KBM-7 (cell line): ENCODE data around the gene ABLIM2.

Experiments used
- DNase-seq: peaks from one replicate; pipeline ENCODE4 v3.0.0-alpha.2; 2015
- in situ Hi-C: fragments of 300-500 bp; cut with MboI; formaldehyde crosslinking; loops from 2 replicates; pipeline ENCODE4 v1.14.3; 2020; ENCODE audit warnings: low sequenced_read_pairs, low pct_unique_long_range_greater_than_20kb, mixed read lengths

ABLIM2 gene

DNA sequence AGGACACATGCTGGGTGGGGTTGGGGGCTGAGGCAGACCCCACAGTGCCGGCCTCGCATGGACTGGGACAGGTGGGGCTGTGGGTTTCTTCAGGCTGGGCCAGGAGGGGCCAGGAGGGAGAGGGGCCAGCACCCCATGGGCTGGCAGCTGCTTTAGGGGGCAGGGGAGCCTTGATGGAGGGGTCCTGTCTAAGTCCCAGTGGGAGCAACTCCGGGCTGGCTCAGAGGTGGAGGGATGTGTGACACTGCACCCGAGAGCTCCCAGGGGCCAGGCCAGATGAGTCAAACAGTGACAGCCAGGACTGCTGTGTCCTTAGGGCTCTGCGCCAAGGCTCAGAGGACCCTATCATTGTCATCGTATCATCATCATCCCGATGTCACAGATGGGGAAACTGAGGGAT lies 4.4 kb upstream of the ABLIM2 start:
- in situ Hi-C loops, result no loop called here
- no peak for DNase-seq

- DNase-seq, result no peak
- in situ Hi-C loops, result no loop called here
Measured at GRCh38 chr4:8162625-8163024, 4.0 kb upstream of the ABLIM2 start.

DNA sequence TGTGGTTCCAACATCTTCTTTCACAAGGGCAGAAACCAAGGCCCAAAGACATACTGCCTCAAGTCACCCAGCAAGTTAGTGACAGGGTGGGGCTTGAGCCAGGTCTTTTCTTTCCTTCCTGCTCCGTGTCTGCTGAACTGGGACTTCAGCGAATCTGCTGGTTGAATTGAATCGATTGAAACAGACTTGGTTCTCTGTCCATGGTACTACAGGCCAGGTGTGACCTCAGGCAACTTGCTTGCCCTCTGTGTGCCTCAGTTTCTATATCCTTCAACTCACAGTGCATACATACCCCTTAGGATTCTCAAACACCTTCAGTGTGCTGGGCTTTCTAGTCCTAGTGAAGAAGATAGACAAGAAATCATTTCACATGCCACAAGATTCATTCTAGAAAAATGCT lies 2.0 kb upstream of the ABLIM2 start:
- in situ Hi-C loops, result no loop called here
- no peak for DNase-seq

- in situ Hi-C loops, result no loop called here
- DNase-seq, result no peak
Measured at GRCh38 chr4:8160233-8160560, 1.6 kb upstream of the ABLIM2 start.

GRCh38 chr4:8159537-8160232 lies 1.1 kb upstream of the ABLIM2 start:
- in situ Hi-C loops, result no loop called here
- no peak for DNase-seq

- in situ Hi-C loops, result no loop called here
- no peak for DNase-seq
Measured at GRCh38 chr4:8157944-8158709, 486 bp downstream of the ABLIM2 start.

- DNase-seq, result no peak
- in situ Hi-C loops, result no loop called here
Measured at GRCh38 chr4:8157496-8157895, 1.1 kb downstream of the ABLIM2 start.

GRCh38 chr4:8156617-8157016 lies 2.0 kb downstream of the ABLIM2 start:
- DNase-seq, result no peak
- in situ Hi-C loops, result no loop called here

GRCh38 chr4:8155660-8156421 lies 2.8 kb downstream of the ABLIM2 start:
- no peak for DNase-seq
- in situ Hi-C loops, result no loop called here

GRCh38 chr4:8155048-8155447 lies 3.6 kb downstream of the ABLIM2 start:
- no peak for DNase-seq
- in situ Hi-C loops, result no loop called here

DNA sequence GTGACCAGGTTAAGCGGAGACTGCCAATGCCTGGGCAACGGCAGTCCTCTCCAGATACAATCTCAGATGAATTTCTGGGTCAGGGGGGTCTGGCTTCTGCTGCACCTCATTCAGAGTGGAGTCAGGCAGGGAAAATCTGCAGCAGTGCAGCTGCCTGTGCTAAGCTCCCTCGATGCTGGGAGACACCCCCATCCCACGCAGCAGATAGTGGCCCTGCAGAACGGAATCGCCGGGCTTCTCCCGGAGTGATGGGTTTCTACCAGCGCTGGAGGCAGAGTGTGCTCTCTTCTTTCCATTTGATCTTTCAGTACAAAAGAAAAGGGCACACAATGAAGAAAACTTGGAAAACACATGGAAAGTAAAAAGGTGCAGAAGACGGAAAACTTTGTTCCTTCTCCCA lies 5.2 kb downstream of the ABLIM2 start:
- no peak for DNase-seq
- in situ Hi-C loops, result no loop called here

GRCh38 chr4:8152865-8153257 lies 5.8 kb downstream of the ABLIM2 start:
- in situ Hi-C loops, result no loop called here
- no peak for DNase-seq

- in situ Hi-C loops, result no loop called here
Measured at GRCh38 chr4:8152090-8152864, 6.3 kb downstream of the ABLIM2 start.

DNA sequence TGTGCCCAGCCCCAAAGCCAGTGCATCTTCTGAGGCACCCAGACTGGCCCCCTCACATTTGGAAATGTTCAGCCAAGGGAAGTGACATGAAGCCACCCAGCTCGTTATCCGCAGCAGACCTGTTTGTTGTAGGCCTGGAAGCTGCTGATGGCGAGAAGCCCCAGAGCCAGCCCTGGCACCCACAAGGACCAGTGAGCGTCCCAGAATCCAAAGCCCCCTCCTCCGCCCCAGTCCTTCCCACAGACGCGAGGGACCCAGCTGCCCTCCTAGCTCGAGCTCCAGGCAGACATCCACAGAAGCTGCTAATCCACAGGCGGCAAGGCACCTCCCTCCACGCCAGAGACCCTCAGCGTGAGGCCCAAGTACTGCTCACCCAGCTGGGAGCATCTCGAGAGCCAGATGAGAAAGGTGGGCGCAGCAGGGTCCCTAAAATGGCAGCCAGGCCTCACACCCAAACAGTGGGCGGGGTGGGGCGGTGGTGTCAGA lies 7.4 kb downstream of the ABLIM2 start:
- in situ Hi-C loops, result no loop called here

More at GRCh38 chr4:8152090-8152864, 6.3 kb downstream of the ABLIM2 start:
- no peak for DNase-seq

GRCh38 chr4:8150152-8151090 lies 8.2 kb downstream of the ABLIM2 start:
- in situ Hi-C loops, result no loop called here
- no peak for DNase-seq

More for the DNA sequence above, 7.4 kb downstream of the ABLIM2 start:
- DNase-seq, result no peak

- in situ Hi-C loops, result no loop called here
- no peak for DNase-seq
Measured at GRCh38 chr4:8149664-8150063, 8.9 kb downstream of the ABLIM2 start.

DNA sequence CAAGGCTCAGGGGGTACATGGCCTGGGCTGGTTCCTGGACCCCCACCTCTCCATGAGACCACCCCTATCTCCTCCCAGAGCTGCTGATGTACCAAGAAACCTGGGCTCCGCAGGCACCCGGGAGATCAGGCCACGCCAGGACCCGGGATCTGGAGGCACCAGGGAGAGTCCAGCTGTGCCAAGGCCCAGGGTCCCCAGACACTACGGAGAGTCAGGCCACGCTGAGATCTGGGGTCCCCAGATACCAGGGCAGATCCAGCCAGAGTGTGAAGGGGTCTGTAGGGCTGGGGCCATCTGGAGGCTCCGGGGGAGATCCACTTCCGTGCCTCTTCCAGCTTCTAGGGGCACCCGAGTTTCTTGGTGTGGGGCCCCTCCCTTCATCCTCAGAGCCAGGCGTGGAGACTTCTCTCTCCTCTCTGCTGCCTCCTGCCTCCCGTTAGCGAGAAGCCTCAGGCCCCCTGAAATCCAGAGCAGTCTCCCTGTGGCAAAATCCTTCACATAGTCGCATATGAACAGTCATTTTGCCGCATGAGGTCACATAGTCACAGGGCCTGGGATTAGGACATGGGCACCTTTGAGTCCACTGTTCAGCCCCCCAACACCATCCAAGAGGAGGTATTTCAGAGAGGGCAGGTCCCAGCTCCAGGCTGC lies 9.7 kb downstream of the ABLIM2 start:
- in situ Hi-C loops, result no loop called here
- no peak for DNase-seq

- in situ Hi-C loops, result no loop called here
Measured at GRCh38 chr4:8148159-8148558, 10.5 kb downstream of the ABLIM2 start.

More at GRCh38 chr4:8148159-8148558, 10.5 kb downstream of the ABLIM2 start:
- no peak for DNase-seq
